ENCODE results near the gene RPSA.
"Not testable (repeated sequence)": the region's sequence is repeated elsewhere in the genome, so short reads cannot be mapped to it uniquely, and the experiment has no call there.

Gene RPSA

DNA sequence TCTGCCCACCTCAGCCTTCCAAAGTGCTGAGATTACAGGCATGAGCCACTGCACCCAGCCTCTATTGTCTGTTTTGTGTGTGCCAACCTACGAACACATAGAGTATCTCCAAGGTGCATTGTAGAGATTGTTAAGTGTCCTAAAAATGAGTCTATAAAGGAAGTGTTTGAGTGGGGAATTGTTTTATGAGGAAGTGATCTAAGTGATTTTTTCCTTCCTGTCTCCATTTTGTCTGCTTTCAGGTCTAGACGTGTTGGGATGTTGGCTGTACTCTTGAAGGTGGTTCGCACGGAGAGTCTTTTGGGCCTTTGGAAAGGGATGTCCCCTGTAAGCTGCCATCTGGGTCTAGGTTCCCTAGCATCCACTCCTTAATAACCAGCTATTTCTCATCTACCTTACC is 16.3 kb upstream of the RPSA start:
- DNase-seq, result no peak

DNA sequence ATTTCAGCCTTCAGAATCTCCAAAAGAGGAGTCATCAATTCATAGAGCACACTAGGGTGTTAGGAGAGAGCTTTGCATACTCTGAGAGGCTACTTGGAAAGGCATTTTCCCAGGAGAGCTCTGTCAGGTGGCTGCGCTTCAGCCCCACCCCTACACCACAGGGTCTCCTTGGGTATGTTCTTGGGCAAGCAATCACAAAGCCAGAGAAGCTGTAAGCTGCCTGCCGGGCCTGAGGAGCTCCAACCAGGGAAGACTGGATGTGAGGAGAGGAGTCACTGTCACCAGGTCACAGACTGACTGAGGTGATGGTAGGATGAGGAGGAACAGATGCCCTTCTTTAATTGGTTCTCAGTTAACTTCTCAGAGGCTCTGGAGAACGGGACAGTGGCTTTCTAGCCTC is 9.8 kb upstream of the RPSA start:
- DNase-seq, result no peak

DNA sequence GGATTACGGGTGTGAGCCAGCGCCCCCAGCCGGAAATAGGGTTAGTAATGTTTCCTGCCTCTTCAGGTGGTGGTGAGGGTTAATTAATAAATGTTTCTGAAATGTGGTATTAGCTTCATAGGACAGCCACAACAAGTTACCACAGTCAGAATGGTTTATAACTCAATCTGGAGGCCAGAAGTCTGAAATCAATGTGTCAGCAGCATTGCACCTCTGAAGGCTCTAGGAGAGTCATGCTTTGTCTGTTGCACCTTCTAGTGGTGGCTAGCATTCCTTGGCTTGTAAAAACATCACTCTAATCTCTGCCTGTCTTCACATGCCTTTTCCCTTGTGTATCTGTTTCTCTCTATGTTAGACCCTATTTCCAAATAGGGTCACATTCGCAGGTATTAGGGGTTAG is 7.8 kb upstream of the RPSA start:
- DNase-seq, result no peak

DNA sequence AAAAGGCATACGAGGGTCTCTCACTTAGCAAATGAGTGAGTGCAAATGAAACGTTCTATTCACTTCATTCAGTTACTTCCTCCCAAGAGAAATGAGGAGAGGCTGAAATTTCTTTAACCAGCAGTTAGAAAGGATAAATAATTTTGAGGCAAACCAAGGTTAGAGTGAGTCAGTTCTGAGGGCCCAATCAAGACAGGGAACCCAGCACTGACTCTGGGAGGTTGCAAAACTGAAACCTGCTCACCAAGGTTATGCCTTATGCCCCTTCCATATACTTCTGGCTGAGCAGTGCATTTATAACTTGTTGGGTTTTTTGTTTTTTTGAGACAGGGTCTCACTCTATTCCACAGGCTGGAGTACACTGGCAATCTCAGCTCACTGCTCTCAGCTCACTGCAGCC is 4.5 kb upstream of the RPSA start:
- DNase-seq, result no peak

DNA sequence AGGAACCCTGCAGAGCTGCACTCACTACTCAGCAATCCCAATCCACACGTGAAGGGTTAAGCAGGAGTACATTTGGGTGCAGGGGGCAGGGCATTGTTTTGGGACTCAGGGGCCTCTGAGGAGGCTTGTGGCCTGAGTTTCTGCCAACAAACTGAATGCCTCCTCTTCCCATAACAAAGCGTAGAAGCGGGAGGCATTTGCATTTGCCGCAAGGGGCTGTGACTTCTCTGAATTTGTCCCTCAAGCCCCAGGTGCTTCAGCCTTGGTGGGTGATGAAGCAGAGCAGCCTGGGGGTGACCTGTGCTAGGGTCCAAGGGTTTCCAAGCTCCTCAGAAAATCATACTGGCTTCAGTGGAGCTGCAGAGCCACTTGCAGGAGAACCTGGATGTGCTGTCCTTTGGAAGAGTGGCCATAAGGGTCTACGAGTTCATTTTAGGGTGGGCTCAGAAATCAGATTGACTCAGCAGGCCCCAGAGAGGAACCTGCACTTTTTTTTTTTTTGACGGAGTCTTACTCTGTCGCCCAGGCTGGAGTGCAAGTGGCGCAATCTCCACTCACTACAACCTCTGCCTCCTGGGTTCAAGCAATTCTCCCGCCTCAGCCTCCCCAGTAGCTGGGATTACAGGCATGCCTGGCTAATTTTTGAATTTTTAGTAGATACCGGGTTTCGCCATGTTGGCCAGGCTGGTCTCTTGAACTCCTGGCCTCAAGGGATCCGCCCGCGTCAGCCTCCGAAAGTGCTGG is 1.4 kb upstream of the RPSA start:
- no peak for DNase-seq

DNA sequence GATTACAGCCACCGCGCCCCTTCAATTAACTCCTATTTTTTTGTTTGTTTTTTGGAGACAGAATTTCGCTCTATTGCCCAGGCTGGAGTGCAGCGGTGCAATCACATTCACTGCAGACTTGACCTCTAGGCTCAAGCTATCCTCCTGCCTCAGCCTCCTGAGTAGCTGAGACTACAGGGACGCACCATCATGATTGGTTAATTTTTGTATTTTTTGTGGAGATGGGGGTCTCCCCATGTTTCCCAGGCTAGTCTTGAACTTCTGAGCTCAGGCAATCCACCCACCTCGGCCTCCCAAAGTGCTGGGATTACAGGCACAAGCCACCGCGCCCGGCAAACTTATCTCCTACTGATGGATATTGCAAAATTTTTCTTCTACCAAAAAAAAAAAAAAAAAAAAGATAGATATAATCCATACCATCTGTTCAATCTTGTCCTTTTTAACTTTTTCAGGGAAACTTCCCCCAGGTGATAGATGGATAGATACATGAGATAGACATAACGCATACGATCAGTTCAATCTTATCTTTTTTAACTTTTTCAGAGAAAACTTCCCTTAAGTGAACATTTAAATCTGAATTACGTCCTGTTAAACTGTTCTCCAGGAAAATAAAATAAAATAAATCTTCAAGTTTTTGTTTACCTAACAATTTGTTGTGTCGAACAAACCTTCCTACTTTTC is 693 bp upstream of the RPSA start:
- no peak for DNase-seq

DNA sequence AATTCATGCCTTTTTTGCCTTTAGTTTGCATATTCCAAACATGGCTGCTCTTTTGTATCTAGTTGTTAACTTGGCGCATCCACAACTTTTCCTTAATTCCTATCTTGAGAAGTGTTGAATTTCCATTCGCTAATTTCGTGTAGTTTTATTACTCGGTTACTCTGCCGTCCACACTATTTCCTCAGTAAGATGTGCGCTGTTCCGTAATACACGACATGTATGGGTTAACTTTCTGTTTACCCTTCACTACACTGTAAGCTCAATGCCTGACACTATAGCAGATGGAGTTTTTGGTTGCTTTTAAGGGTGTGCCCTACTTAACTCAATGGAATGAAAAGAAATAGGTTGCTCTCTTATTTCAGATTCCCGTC is 724 bp downstream of the RPSA start:
- no peak for DNase-seq

DNA sequence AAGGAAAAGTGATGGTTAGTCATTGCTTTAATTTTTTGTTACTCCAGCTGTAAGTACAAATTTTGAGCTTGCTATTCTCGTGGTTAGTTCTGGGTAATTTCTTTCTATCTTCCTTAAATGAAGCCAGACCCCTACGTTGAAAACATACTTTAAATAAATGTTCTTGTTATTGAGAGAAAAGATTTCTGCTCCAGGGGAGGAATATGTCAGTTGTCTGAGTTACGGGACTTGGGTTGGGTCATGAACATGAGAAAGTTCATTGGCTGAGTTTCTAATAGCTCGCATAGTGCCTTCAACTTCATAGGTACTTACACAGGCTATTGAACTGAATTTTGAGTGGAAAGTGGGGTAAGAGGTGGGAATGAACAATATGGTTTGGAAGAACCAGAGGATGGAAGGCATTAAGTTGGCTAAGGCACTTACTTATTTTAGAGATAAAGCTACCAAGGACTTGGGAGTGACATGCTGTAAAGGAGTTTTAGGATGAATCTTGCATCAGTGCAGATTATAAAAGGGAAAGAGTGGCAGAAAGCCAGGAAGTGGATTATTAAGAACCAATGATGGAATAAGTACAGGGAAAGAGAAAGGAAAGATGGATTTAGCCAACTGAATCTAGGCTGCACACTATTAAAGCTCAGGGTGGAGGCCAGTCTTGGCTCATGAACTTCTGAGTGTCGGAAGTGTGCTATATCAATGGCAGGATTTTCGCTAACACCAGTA is 1.4 kb downstream of the RPSA start:
- no peak for DNase-seq

DNA sequence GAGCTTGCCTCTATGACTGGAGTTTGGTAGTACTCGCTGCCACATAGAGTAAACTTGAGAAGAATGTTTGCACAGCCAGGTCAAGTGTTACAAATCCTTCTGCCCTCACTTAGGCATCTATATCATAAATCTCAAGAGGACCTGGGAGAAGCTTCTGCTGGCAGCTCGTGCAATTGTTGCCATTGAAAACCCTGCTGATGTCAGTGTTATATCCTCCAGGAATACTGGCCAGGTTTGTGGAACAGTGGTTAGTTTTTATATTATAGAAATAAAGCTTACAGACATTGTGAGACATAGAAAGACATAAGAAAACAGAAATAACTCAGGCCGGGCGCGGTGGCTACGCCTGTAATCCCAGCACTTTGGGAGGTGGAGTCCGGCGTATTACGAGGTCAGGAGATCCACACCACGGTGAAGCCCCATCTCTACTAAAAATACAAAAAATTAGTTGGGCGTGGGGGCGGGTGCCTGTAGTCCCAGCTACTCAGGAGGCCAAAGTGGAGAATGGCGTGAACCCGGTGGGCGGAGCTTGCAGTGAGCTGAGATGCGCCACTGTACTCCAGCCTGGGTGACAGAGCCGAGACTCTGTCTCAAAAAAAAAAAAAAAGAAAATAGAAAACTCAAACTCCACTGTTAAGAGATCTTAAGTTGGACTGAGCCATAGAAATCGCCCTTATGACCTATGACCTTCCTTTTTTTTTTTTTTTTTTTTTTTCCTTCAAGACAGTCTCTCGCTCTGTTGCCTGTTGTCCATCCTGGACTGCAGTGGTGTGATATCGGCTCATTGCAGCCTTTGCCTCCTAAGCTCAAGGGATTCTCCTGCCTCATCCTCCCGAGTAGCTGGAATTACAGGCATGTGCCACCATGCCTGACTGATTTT is 2.2 kb downstream of the RPSA start:
- DNase-seq, result no peak

DNA sequence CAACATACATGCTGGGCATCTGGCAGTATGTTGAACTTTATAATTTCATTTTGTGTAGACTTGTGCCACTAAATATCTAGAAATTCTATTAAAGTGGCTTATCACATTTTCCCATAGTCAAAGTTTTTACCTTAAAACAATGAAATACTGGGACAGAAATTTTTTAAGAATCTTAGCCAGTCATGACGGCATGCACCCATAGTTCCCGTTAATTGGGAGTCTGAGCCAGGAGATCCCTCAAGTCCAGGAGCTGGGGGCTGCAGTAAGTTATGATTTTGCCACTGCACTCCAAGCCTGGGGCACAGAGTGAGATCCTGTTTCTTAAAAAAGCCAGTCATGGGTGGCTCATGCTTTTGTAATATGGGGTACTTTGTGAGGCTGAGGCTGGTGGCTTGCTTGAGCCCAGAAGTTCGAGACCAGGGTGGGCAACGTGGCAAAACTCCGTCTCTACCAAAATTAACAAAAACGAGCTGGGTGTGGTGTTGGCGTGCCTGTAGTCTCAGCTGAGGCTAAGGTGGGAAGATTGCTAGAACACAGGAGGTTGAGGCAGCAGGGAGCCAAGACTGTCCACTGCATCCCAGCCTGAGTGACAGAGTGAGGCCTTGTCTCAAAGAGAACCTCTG is 3.1 kb downstream of the RPSA start:
- no peak for DNase-seq

DNA sequence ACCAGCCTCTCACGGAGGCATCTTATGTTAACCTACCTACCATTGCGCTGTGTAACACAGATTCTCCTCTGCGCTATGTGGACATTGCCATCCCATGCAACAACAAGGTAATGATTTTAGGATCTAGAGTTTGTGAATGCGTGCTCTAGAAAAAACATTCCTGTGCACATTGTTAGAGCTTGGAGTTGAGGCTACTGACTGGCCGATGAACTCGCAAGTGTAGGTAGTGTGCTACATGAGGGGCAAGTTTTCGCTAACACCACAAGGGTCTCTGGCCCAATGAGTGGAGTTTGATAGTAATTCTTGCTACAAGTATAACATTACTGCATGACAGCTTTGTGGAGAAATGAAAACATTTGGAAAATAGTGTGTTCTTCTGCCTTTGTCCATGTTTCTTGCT is 4.4 kb downstream of the RPSA start:
- no peak for DNase-seq

DNA sequence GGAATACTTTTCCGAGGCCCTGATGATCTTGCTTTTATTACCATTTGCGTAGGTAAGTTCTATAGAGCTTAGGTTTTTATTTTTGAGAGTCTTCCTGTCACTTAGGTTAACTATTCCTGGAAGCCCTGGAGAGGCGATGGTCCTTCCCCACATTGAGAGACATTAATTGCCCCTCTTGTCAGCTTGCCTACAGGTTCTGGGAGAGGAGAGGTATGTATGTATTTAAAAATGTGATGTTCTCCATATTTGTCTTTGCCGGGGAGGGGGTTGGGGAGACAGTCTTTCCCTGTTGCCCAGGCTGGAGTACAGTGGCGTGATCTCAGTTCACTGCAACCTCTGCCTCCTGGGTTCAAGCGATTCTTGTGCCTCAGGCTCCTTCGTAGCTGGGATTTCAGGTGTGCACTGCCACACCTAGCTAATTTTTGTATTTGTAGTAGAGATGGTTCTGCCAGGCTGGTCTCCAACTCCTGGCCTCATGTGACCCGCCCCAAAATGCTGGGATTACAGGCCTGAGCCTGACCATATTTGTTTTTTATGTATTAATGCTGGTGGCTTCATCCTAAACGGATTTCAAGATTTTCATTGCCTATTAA is 6.2 kb downstream of the RPSA start:
- no peak for DNase-seq

DNA sequence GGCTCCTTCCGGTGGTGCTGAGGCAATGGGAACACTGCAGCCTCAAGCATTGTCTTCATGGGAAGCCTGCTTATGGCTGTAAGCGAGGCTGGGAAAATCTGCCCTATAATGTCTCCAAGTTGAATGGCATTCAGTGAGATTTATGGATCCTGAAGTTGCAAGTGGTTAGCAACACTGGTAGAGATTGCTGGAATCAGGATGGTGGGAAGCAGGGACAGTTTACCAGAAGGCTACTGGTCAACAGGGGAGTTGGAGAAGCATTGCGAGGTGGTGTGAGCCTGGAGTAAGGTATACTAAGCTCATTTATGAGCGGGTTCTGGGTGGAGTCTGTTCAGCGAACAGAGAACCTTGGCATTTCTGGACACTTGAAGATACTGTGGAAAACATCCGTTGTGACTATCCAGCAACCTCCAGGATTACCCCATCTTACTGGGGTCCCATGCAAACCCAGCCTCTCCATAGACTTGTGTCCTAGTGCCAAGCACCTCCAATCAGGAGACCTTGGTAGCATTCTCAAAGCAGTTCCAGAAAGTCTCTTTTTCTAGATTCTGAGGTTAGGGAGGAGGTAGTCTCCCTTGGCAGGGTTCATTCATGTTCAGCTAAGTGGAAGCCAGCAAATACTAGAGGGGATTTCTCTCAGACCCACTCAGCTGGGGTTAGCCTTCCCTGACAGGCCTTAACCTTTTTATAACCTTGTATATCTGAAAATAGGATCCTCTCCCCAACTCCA is 7.3 kb downstream of the RPSA start:
- DNase-seq, result no peak

DNA sequence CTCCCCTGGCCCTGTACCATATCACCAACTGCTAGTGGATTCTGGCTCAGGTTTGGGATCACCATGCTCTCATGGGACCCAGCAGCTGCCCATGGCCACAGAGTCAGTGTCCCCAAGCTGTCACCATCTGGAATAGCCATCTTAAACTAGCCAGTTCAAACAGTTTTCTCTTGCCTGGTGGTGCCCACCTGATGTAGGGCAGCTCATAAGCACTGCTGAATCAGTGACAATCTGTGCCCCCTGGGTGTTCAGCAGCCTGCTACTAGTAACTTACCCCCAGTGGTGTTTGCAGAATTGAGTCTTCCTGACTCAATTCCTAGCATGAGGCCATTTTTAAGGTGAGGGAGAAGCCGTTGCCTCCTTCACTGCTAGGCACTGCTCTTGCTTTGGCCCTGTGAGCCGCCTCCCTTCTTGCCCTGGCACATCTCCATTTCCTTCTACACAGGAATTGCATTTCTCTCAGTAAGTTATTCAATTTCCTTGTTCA is 7.9 kb downstream of the RPSA start:
- no peak for DNase-seq

DNA sequence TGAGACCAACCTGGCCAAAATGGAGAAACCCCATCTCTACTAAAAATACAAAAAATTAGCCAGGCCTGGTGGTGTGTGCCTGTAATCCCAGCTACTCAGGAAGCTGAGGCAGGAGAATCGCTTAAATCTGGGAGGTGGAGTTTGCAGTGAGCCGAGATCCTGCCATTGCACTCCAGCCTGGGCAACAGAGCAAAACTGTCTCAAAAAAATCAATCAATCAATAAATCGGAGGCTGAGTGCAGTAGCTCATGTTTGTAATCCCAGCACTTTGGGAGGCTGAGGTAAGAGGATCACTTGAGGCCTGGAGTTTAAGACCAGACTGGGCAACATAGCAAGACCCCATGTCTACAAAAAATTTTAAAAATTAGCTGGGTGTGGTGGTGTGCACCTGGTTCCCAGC is 8.8 kb downstream of the RPSA start:
- not testable (repeated sequence) for DNase-seq

DNA sequence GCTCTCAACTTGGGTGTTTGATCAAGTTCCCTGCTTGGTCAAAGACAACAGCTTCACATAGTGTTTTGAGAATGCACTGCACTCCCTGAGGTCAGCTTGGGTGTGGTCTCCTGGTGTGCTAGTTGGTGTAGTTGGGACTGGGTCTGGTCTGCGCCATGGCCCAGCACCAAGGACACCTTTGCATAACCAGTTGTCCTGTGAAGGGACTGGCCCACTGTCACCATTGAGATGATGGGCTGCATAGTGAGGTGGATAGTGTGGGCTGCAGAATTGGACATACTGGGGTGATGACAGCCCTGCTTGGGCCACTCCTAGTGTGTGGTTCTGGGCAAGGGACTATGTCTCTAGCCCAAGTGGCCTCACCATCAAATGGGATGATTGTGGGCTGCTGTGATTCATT is 9.5 kb downstream of the RPSA start:
- no peak for DNase-seq

DNA sequence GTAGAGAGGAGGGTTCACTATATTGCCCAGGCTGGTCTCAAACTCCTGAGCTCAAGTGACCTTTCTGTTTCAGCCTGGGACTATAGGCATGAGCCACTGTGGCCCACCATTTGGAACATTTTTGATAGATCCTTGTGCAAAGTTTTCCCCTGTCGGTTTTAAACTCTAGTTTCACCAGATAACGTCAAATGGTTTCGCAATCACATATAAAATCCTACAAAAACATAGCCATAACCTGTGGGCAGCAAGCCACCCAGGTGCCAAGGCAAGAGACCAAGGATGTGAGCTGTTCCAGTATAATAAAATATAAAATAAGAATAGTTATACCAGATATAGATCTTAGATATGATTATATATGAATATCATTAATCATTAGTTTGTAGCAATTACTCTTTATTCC is 10.5 kb downstream of the RPSA start:
- DNase-seq, result not testable (repeated sequence)

DNA sequence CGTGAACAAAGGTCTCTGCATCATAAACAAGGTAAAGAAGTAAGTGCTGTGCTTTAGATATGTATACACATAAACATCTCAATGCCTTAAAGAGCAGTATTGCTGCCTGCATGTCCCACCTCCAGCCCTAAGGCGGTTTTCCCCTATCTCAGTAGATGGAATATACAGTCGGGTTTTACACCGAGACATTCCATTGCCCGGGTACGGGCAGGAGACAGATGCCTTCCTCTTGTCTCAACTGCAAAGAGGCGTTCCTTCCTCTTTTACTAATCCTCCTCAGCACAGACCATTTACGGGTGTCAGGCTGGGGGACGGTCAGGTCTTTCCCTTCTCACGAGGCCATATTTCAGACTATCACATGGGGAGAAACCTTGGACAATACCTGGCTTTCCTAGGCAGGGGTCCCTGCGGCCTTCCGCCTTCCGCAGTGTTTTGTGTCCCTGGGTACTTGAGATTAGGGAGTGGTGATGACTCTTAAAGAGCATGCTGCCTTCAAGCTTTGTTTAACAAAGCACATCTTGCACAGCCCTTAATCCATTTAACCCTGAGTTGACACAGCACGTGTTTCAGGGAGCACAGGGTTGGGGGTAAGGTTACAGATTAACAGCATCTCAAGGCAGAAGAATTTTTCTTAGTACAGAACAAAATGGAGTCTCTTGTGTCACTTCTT is 12.2 kb downstream of the RPSA start:
- not testable (repeated sequence) for DNase-seq

DNA sequence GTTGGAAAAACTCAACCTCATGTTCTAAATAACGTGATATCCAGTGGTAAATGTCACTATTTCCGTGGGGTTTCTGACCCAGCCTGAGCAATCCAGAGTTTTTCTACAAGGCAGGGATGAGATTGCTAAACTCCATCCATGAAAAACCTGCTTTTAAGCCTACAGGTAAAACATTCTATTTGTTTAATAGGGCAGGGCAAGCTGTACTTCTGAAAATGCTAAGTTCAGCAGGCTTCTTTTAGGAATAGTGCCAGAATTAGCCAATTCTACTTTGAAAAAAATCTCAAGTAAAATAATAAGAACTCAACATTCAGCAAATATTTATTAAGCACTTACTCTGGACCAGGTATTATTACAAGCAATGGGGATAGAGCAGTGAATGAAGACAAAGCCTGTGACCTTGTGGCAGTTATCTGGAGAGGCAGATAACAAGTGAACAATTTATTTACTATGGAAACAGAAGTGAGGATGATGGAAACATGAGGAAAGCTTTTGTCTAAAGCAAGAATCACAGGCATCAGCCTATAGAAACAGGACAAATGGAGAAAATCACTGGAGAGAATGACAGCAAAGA is 13.3 kb downstream of the RPSA start:
- no peak for DNase-seq

DNA sequence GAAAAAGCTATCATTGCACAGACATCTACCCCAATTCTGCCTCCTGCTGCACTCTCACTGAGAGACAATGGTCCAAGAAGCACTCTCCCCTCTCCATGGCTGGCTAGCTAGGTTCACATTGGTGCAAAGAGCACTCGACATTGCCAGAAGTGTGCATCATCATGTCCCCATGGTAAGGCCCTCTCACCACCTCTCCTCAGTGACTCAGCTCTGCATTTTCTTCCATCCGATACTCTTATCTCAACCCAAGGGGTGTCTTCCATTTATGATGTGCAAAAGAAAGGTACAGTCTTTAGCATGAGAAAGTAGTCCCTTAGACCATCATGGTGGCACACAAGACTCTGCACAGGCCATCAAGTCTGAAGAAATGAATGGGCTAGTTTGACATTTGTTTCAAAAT is 14.0 kb downstream of the RPSA start:
- DNase-seq, result no peak

Data from left hindlimb (tissue), 1 donor.